C4-2B (cell line): ENCODE results near the gene IFI27.

Experiments
- H3K27ac ChIP-seq: fragments of 450-650 bp; 2 replicates; pipeline ENCODE4 v1.5.1; 2017
- CTCF ChIP-seq: fragments of 450-650 bp; conservative IDR thresholded peaks from 2 replicates; pipeline ENCODE4 v1.5.1; 2017; ENCODE audit warnings: mild to moderate bottlenecking
- ZFX ChIP-seq: fragments of 450-650 bp; IDR thresholded peaks from 2 replicates; pipeline ENCODE4 v1.6.1; 2017

IFI27 gene

GRCh38 chr14:94093418-94093817 is 17.1 kb upstream of the IFI27 start:
- no peak overlapping the region for H3K27ac ChIP-seq
- TF ChIP-seq ZFX (no peak), CTCF (no peak)

GRCh38 chr14:94097091-94097490 is 13.4 kb upstream of the IFI27 start:
- TF ChIP-seq CTCF (no peak), ZFX (no peak)
- H3K27ac ChIP-seq: no peak overlapping the region

- no peak for TF ChIP-seq CTCF
- no peak for TF ChIP-seq ZFX
- H3K27ac ChIP-seq: no peak overlapping the region
Measured at GRCh38 chr14:94098326-94098992, 12.1 kb upstream of the IFI27 start.

- H3K27ac ChIP-seq: no peak overlapping the region
- no peak for TF ChIP-seq ZFX
- TF ChIP-seq CTCF: no peak
Measured at GRCh38 chr14:94099006-94099405, 11.5 kb upstream of the IFI27 start.

GRCh38 chr14:94100847-94101246 is 9.7 kb upstream of the IFI27 start:
- TF ChIP-seq ZFX: no peak
- TF ChIP-seq CTCF: no peak
- no peak overlapping the region for H3K27ac ChIP-seq

- H3K27ac ChIP-seq: no peak overlapping the region
- TF ChIP-seq ZFX: no peak
- TF ChIP-seq CTCF: no peak
Measured at GRCh38 chr14:94101748-94102147, 8.8 kb upstream of the IFI27 start.

- no peak overlapping the region for H3K27ac ChIP-seq
- TF ChIP-seq CTCF (no peak), ZFX (no peak)
Measured at GRCh38 chr14:94102768-94103482, 7.6 kb upstream of the IFI27 start.
